NT2/D1 (cell line): ENCODE results near the gene EPHA5.

Source experiments
- DNase-seq: peaks from one replicate; pipeline ENCODE4 v3.0.0-alpha.2; 2011; ENCODE audit warnings: low read depth, low spot score
- H3K27me3 ChIP-seq: 2 replicates; pipeline ENCODE4 v1.6.0; 2011; ENCODE audit warnings: mild to moderate bottlenecking; ENCODE audit not compliant: insufficient read length, insufficient read depth
- H3K36me3 ChIP-seq: 2 replicates; pipeline ENCODE4 v1.6.1; 2011; ENCODE audit warnings: mild to moderate bottlenecking, low read length, mixed read lengths; ENCODE audit not compliant: insufficient read depth, insufficient read length
- H3K4me1 ChIP-seq: 2 replicates; pipeline ENCODE4 v1.5.1; 2011; ENCODE audit not compliant: insufficient read depth, insufficient read length
- H3K4me3 ChIP-seq: 2 replicates; pipeline ENCODE4 v1.5.1; 2011; ENCODE audit warnings: low read depth; ENCODE audit not compliant: insufficient read length
- H3K9ac ChIP-seq: 2 replicates; pipeline ENCODE4 v1.6.0; 2011; ENCODE audit warnings: low read depth; ENCODE audit not compliant: insufficient read length
- H3K9me3 ChIP-seq: 2 replicates; pipeline ENCODE4 v1.5.1; 2011; ENCODE audit warnings: mild to moderate bottlenecking, low read length; ENCODE audit not compliant: insufficient read depth
- SUZ12 ChIP-seq: IDR thresholded peaks from 2 replicates; pipeline ENCODE4 v1.6.1; 2011; ENCODE audit not compliant: insufficient read length, insufficient read depth; ENCODE audit errors: extremely low read depth
- YY1 ChIP-seq: IDR thresholded peaks from 2 replicates; pipeline ENCODE4 v1.6.1; 2011; ENCODE audit not compliant: insufficient read length, insufficient read depth
- ZNF274 ChIP-seq: IDR thresholded peaks from 2 replicates; pipeline ENCODE4 v1.6.1; 2011; ENCODE audit warnings: mild to moderate bottlenecking, low read depth, low read length

EPHA5 gene

DNA sequence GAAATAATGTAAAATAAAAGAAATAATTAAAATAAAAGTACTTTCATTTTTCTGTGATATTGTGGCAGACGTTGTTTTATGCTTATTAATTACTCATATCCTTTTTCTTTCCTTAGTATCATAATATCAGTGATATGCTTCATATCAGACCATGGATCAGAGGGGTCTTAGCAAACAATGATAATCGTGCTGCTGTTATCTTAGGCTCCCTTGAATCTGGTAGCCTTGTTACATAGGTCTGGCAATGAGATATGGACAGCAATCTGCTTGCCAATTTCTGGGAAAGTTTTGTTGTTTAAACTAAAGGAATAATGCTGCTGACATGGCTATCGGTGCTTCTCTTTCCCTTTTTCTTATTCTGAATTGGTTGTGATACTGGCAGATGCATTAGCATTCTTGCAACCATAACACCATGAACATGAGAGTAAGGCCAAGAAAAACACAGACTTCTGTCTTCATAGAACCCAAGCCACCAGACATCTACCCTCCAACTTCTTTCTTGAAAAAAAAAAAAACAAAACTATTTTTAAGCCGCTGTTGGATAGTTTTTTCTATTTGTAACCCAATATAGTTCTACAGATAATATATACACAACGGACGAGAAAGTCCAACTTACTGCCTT is 16.4 kb downstream of the EPHA5 start:
- no peak for DNase-seq
- Histone ChIP-seq H3K27me3 (no peaks in the 10 kb centered on the region), H3K9me3 (no peaks in the 10 kb centered on the region), H3K36me3 (no peaks in the 10 kb centered on the region), H3K4me1 (no peaks in the 10 kb centered on the region), H3K9ac (no peak overlapping the region), H3K4me3 (no peak overlapping the region)
- TF ChIP-seq YY1, result no peak
- TF ChIP-seq SUZ12, result no peak
- TF ChIP-seq ZNF274, result no peak

DNA sequence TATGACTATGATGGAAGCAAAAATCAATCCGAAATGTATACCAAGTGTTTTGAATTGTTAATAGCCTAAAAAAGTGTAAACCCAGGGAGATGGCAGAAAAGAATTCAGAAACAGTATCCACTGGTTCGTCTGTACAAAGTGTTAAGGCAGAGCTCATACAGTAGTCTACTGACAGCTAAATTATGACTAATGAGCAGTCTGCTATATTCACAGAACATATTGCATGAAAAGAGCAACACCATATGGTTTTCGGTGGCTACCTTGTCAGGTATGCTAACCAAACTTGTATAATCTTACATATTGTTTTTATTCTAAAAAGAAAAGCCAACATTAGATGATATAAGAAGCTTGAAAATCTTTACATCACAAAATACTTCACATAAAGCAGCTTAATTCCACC is 18.5 kb downstream of the EPHA5 start:
- DNase-seq, result no peak
- TF ChIP-seq ZNF274 (no peak), SUZ12 (no peak), YY1 (no peak)
- H3K4me3 ChIP-seq, result no peak overlapping the region

DNA sequence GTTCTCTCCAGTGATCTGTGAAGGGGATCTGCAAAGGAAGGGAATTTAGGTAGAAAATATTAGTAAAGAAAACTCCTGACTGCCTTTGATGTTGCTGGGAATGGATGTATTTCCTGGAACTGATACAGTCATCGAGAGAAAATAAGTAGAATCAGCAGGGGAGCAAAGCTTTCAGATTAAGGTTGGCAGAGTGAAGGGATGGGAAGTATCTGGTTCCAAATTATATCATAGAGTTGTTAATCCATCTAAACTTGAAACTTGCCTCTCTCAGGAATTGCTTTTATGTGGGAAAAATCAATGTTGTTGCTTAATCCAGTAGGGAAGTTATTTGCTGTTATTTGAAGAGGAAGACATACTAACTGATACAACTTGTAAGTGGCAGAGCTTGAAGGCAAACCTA is 19.3 kb downstream of the EPHA5 start:
- H3K9me3 ChIP-seq, result no peaks in the 10 kb centered on the region
- H3K4me3 ChIP-seq, result no peak overlapping the region
- TF ChIP-seq SUZ12 (no peak), ZNF274 (no peak), YY1 (no peak)
- no peak overlapping the region for H3K9ac ChIP-seq
- no peaks in the 10 kb centered on the region for H3K36me3 ChIP-seq
- no peaks in the 10 kb centered on the region for H3K4me1 ChIP-seq
- no peak for DNase-seq
- no peaks in the 10 kb centered on the region for H3K27me3 ChIP-seq

More for the DNA sequence above, 18.5 kb downstream of the EPHA5 start:
- H3K4me1 ChIP-seq, result no peaks in the 10 kb centered on the region
- no peak overlapping the region for H3K9ac ChIP-seq
- H3K27me3 ChIP-seq, result no peaks in the 10 kb centered on the region
- no peaks in the 10 kb centered on the region for H3K36me3 ChIP-seq
- H3K9me3 ChIP-seq, result no peaks in the 10 kb centered on the region

DNA sequence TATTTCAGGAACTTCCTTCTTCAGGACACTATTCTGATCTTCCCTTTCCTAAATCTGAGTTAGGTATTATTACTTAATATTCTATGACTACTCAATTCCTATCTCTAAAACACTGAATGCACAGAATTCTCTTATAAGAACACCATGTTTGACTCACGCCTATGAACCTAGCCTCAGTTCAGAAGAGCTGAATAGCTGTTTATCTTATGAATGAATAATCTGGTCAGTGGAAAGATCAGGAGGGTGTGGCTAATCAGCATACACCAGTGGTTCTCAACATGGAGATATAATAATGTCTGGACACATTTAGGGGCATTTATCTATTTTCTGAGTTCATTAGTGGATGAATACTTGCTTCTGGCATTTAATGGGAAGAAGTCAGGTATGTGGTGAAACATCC is 24.2 kb downstream of the EPHA5 start:
- Histone ChIP-seq H3K27me3 (no peaks in the 10 kb centered on the region), H3K4me3 (no peak overlapping the region), H3K9me3 (no peaks in the 10 kb centered on the region), H3K9ac (no peak overlapping the region), H3K36me3 (no peaks in the 10 kb centered on the region), H3K4me1 (no peaks in the 10 kb centered on the region)
- no peak for DNase-seq
- TF ChIP-seq YY1 (no peak), ZNF274 (no peak), SUZ12 (no peak)

DNA sequence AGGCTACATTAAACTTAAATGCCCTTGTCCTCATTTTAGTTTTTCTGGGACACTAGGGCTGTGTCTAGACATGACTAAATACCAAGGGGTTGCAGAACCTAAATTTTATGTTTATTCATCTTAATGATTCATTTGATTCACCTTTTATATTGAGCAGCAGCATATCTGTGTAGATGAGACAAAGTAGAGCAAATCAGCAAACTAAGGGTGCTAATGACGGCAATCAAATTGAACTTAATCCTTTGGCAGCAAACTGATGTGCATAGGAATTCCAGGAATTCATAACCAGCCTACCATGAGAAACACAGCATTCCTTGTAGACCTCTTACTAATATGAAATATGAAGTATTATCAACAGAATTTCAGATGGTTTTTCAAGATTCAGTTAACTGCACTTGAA is 25.1 kb downstream of the EPHA5 start:
- DNase-seq, result no peak
- H3K36me3 ChIP-seq, result no peaks in the 10 kb centered on the region
- no peaks in the 10 kb centered on the region for H3K9me3 ChIP-seq
- no peak overlapping the region for H3K4me3 ChIP-seq
- no peaks in the 10 kb centered on the region for H3K27me3 ChIP-seq
- H3K9ac ChIP-seq, result no peak overlapping the region
- TF ChIP-seq ZNF274, result no peak
- TF ChIP-seq SUZ12, result no peak
- no peak for TF ChIP-seq YY1
- H3K4me1 ChIP-seq, result no peaks in the 10 kb centered on the region

DNA sequence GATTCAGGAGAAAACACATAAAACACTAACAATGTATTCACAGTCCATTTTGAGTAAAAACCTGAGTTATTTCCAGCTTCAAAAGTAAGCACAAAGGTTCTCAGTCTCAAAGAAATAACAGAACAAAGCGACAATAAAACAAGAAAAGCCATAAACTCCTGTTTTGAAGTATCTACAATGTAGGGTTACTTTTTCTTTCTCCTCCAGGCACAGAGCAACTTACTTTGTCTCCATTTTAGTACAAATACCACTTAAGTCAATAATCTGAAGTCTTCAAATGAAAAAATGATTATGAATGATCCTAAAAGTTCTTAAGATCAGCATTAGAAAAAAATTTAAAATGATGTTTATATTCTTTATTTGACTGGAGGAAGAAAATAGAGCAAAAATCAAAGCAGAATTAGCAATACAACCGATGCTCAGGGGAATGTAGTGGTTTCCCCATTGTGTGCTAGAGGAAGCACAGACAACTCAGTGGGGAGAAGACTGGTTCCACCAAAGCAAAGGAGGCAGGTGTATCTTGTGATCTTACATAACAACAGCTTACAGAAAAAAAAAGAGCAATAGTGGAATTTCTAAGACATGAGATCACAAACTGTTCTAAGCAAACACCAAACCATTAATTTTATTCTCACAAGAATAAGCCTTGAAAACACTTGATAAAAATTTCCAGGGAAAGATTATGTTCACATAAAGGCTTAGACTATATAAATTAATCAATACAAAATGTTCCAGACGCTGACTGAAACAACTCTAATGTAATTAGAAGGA is 35.1 kb downstream of the EPHA5 start:
- Histone ChIP-seq H3K9me3 (no peaks in the 10 kb centered on the region), H3K4me1 (no peaks in the 10 kb centered on the region), H3K4me3 (no peak overlapping the region), H3K9ac (no peak overlapping the region), H3K27me3 (no peaks in the 10 kb centered on the region), H3K36me3 (no peaks in the 10 kb centered on the region)
- TF ChIP-seq ZNF274 (no peak), YY1 (no peak), SUZ12 (no peak)
- no peak for DNase-seq

DNA sequence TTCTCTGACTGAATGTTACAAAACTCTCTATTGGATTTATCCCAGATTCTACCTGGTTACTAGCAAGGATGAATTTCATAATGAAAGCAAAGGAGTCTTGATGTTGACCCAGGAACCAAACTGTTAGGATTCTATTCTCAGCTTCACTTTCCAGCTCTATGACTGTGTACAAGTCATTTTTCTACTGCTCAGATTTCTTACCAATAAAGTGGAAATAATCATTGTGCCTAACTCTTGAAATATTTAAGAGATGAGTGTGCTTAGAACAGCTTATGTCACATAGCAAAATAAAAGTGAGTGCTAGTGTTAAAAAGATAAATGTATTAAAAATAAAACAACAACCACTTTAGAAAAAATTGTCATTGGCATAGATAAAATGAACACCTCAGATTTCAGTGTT is 45.6 kb downstream of the EPHA5 start:
- no peak overlapping the region for H3K9ac ChIP-seq
- no peak overlapping the region for H3K4me3 ChIP-seq
- H3K27me3 ChIP-seq, result no peaks in the 10 kb centered on the region
- DNase-seq, result no peak
- H3K4me1 ChIP-seq, result no peaks in the 10 kb centered on the region
- TF ChIP-seq ZNF274 (no peak), YY1 (no peak), SUZ12 (no peak)
- H3K9me3 ChIP-seq, result no peaks in the 10 kb centered on the region
- H3K36me3 ChIP-seq, result no peaks in the 10 kb centered on the region
